LNCAP (cell line): ENCODE data around the gene IFNA1.

ENCODE experiments used
- CTCF ChIP-seq: fragments of 450-650 bp; IDR thresholded peaks from 2 replicates; pipeline ENCODE4 v1.5.1; 2017; ENCODE audit warnings: mild to moderate bottlenecking

Gene IFNA1

GRCh38 chr9:21479152-21479702, 39.0 kb downstream of the IFNA1 start:
- no peak for TF ChIP-seq CTCF

GRCh38 chr9:21481470-21482056, 41.3 kb downstream of the IFNA1 start:
- TF ChIP-seq CTCF, result no peak

- no peak for TF ChIP-seq CTCF
Measured at GRCh38 chr9:21482213-21482612, 42.0 kb downstream of the IFNA1 start, which contains the start of gene IFNE. TSS of gene IFNE (minus strand) at chr9:21482313. CDS start at chr9:21481694, 619 bp downstream.
